ENCODE data around the gene CLEC4A.
"Not testable (repeated sequence)": the region's sequence is repeated elsewhere in the genome, so short reads cannot be mapped to it uniquely, and the experiment has no call there.

Gene CLEC4A

DNA sequence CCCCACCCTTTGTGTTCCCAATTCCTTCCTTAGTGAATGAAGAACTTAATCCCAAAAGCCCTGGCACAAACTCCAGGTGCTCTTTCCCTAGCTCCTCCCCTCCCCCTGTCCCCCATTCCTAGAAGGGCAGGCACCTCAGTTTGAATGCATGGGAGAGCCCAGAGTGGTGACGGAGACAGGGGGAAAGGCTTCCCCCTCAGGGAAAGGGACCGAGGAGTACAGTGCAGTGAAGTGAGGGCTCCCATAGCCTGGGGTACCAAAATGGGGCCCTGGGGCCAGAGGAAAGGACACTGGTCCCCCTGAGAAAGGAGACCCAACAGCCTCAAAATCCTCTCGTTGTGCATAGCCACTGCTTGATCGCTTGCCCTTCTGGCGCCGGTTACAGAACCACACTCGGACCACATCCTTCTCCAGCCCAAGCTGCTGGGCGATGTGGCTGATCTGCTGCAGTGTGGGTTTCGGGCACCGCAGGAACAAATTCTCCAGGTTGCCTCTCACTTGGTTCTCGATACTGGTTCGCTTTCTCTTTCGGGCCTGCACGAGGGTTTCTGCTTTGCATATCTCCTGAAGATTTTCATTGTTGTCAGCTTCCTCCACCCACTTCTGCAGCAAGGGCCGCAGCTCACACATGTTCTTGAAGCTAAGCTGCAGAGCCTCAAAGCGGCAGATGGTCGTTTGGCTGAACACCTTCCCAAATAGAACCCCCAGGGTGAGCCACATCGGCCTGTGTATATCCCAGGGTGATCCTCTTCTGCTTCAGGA is 10.4 kb downstream of the CLEC4A start:
- not testable (repeated sequence) for DNase-seq (ENCODE audit: low read depth in 2 of 2, low spot score in 1 of 2)

DNA sequence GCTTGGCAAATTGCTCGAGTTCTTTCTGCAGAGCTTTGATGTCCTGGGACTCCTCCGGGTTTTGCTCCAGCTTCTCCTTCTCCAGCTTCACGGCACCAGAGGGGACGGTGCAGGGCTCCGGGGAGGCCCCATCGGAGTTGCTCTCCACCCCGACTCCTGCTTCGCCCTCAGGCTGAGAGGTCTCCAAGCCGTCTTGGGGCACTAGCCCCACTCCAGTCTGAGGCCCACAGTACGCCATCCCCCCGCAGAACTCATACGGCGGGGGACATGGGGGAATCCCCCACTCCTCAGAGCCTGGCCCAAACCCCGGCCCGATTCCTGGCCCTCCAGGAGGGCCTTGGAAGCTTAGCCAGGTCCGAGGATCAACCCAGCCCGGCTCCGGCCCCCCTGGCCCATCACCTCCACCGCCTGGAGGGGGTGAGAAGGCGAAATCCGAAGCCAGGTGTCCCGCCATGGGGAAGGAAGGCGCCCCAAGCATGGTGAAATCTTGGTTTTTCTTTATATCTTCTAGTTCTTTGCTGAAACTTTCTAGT is 11.0 kb downstream of the CLEC4A start:
- DNase-seq (ENCODE audit: low read depth in 2 of 2, low spot score in 1 of 2): not testable (repeated sequence)

DNA sequence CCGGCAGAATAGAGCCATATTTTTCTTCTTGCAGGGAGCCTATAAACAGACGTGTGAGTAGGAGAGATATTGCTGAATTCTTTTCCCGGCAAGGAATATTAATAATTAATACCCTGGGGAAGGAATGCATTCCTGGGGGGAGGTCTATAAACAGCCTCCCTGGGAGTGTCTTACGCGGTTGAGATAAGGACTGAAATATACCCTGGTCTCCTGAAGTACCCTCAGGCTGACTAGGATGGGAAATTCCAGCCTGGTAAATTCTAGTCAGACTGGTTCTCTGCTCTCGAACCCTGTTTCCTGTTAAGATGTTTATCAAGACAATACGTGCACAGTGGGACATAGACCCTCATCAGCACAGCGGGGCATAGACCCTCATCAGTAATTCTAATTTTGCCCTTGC is 18.2 kb downstream of the CLEC4A start:
- not testable (repeated sequence) for DNase-seq (ENCODE audit: low read depth in 2 of 2, low spot score in 1 of 2)

DNA sequence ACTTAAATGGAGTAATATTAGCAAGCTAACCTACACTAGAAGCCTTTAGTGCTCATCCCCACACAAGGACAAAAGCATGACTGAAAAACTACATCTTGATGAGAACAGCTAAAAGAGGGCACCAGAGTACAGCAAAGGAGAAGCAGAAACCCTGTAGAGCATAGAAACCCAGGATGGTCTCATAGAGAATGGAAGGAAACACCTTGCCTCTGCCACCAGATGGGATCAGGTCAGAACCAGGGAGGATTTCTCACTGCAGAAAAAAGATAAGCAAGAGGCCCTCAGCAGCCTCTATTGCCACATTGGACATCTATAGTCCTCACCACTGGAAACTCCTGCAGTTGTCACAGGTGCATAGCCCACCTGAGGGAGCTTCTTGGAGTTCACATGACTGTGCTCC is 19.8 kb downstream of the CLEC4A start:
- DNase-seq (ENCODE audit: low read depth in 2 of 2, low spot score in 1 of 2): no peak

DNA sequence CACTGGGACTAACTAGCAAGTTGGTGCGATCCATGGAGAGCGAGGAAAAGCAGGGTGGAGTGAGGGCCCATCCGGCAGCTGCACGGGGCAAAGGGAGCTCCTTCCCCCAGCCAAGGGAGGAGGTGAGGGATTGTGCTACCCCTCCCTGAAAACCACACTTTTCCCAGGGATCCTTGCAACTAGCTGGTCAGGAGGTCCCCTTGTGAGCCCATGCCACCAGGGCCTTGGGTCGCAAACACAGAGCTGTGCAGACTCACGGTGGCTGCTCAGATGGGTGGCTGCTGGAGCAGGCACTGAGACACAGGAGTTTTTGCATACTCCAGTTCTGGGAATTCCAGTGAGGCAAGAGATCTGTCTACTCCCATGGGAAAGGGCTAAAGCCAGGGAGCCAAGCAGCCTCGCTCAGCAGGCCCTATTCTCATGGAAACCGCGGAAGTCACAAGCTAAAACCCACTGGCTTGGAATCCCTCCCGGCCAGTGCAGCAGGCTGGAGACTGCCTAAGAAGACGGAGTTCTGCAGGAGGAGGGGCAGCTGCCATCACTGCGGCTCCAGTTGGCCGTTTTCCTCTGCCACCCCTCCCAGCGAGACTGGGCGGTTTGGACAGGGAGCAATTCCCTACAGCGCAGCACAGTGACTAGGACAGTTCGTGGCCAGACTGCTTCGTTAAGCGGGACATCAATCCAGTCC is 22.5 kb downstream of the CLEC4A start:
- DNase-seq (ENCODE audit: low read depth in 2 of 2, low spot score in 1 of 2): no peak

DNA sequence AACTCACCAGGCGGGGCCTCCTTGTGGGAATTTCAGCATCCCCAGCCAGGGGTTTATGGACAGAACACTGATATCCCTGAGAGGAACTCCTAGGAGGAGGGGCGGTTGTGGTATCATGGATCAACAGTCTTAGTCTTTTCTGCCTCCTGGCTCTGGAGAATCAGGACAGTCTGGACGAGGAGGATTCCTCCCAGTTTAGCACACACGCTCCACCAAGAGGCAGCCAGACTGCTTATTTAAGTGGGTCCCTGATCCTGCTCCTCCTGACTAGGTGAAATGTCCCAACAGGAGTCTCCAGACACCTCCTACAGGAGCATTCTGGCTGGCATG is 23.0 kb downstream of the CLEC4A start:
- no peak for DNase-seq (ENCODE audit: low read depth in 2 of 2, low spot score in 1 of 2)

DNA sequence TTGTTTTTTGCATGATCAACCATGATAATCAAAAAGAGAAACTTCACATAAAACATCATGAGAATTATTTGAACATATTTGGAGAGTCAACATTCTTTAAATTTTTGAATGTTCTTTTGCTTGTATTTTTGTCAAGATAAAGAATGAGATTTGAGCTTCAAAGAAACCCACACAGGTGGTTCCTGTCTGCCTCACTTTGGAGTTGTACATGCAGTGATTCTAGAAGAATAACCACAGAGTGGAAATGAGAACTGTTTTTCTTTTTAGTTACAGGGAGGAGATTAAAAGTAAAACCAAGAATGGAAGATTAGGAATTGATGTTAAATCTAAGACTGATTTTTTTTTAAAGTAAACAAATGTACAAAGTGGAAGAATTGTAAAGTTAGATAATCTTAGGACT is 31.1 kb downstream of the CLEC4A start:
- no peak for DNase-seq (ENCODE audit: low read depth in 2 of 2, low spot score in 1 of 2)

DNA sequence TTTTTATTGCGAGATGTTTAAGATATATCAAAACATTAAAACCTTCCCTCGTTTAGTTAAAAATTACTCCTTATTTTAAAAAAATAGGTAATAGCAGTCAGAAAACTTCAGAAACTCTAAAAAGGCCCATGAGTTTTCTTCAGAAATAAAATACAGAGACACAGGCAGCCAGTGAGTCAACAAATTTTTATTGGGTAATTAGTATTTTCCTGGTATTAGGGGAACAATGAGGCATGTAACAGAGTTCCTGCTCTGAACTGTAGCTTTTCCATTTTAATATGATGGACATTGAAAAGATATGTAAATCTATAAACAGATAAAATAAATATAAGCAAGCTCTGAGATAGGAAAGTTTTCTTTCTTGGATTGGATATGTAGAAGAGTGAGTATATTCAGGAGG is 33.0 kb downstream of the CLEC4A start:
- DNase-seq (ENCODE audit: low read depth in 2 of 2, low spot score in 1 of 2): no peak

DNA sequence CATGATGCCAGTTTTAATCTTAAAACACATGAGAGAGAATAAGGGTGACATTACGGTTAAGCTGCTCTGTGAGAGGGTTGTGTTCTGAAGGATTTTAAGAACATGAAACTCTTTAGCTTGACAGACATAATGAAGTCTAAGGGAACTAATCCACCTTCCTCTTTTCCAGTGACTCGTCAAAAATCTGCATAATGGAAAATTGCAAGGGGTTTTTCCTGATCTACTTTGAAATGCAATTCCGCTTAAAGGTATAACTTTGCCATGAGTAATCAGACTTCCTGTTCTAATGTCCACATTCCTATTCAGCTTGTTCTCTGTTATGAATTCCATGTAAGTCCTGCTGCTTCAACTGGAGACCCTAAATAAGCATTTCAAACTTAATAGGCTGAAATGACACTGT is 33.4 kb downstream of the CLEC4A start, which contains the start of gene ZNF705A:
Gene ZNF705A, plus strand, starts transcription at position 171 of the 400 bp plus-strand sequence. CDS start 15,611 bp downstream, outside the sequence.
- DNase-seq (ENCODE audit: low read depth in 2 of 2, low spot score in 1 of 2): no peak

DNA sequence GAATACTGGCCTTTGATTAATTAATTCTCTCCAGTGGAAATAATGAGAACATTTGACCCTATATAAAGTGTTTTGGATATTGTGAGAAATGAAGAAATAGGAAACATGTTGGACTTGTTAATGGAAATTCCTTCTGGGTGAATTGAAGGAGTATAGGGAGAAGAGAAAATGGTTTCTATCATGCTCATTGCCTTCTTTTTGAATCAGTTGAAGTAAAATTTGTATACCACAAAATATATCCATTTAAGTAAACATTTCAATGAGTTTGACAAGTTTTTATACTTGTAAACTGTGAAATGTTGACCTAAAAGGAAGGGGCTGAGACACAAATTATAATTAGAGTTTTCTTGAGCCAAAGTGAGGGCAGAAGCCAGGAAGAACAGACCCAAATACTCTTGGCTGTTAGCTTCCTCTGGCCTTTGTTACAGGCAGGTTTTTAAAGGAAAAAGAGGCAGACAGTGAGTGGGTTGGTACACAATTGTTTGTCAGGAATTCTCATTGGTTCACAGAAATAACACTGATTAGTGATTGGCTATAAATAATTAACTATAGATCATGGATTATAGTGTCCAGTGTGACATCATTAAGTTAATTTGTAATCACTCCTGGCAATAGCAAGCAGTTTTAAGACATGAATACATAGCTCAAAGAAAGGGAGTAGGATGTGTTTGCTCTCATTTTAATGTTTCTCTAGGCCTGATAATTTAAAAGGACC is 34.2 kb downstream of the CLEC4A start:
- DNase-seq (ENCODE audit: low read depth in 2 of 2, low spot score in 1 of 2): no peak

DNA sequence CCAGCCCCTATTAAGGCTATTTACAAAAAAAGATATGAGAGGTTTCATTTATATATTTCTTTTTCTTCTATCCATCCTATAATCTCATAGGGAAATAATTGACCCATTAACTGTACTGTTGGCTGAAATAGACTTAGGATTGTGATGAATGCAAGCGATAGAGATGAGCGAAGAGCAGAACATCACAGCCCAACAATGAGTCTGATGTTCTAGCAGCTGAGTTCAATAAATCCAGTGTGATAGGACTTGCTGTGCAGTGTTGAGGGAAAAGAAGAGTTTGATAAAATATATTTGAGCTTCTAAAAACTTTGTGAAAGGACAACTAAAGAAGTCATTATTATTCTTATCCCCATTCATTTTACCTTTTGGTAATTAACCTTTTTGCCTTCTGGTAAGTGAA is 49.5 kb downstream of the CLEC4A start:
- DNase-seq (ENCODE audit: low read depth in 2 of 2, low spot score in 1 of 2): not testable (repeated sequence)

DNA sequence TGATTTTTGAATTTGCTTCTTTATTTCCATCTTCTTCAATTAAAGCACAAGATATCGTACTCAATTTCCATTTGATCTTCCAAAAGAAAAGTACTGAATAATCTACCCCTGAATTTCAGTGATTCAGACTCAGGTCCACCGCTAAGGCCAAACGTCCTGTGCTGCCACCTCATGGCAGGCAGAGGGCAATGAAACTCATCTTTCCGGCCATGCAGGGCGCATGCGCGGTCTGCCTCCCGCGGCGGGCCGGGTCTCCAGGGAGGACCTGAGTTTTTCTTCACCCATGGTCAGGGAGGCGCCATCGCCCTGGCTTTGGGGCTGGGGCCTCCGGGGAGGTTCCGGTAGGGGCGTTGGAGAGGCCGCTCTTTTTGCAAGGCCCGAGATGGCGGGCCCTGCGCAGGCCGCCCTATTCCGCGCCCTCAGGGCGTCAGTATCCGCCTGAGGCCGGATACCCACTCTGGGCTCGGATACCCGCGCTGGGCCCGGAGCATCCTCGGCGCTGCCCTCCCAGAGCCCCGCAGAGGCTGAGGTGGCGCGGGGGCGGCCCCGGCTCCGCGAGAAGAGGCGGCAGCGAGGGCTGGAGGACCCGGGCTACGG is 56.7 kb downstream of the CLEC4A start:
- peak; percentile 31 to 69 for DNase-seq (ENCODE audit: low read depth in 2 of 2, low spot score in 1 of 2)

DNA sequence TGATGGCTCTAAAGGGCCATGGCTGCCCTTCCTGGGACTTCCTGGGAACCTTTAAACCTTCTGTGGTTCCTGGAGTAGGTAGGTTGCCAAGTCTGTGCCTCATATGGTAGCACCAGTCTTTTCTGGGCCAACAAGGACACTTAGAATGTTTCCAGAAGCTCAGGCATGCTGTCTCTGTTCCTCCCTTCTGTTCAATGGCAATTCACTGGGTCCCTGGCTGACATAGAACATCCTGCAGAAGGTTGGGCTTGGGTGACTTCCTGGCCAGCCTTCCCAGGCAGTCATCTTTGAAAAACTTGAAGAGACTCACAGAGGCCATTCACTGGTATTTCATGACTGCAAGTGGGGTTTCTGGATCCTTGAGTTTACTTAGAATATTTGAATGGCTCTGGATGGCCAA is 57.9 kb downstream of the CLEC4A start:
- DNase-seq (ENCODE audit: low read depth in 2 of 2, low spot score in 1 of 2): not testable (repeated sequence)

DNA sequence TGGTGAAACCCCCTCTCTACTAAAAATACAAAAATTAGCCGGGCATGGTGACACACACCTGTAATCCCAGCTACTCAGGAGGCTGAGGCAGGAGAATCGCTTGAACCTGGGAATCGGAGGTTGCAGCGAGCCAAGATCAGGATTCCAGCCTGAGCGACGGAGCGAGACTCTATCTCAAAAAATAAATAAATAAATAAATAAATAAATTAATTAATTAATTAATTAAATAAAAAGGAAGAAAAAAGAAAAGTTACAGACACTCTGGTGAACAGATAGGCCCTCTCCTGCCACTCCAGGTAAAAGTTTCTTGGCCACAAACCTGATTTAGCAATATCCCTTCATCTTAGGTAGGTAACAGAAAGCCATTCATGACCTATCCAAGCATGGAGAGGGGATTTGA is 59.5 kb downstream of the CLEC4A start:
- not testable (repeated sequence) for DNase-seq (ENCODE audit: low read depth in 2 of 2, low spot score in 1 of 2)

DNA sequence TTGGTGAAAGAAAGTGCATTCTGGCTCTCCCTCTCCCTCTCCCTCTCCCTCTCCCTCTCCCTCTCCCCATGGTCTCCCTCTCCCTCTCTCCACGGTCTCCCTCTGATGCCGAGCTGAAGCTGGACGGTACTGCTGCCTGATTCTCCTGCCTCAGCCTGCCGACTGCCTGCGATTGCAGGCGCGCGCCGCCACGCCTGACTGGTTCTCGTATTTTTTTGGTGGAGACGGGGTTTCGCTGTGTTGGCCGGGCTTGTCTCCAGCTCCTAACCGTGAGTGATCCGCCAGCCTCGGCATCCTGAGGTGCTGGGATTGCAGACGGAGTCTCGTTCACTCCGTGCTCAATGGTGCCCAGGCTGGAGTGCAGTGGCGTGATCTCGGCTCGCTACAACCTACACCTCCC is 59.9 kb downstream of the CLEC4A start:
- DNase-seq (ENCODE audit: low read depth in 2 of 2, low spot score in 1 of 2): not testable (repeated sequence)

DNA sequence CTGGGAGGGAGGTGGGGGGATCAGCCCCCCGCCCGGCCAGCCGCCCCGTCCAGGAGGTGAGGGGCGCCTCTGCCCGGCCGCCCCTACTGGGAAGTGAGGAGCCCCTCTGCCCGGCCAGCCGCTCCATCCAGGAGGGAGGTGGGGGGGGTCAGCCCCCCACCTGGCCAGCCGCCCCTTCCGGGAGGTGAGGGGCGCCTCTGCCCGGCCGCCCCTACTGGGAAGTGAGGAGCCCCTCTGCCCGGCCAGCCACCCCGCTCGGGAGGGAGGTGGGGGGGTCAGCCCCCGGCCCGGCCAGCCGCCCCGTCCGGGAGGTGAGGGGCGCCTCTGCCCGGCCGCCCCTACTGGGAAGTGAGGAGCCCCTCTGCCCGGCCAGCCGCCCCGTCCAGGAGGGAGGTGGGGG is 60.8 kb downstream of the CLEC4A start:
- DNase-seq (ENCODE audit: low read depth in 2 of 2, low spot score in 1 of 2): not testable (repeated sequence)

DNA sequence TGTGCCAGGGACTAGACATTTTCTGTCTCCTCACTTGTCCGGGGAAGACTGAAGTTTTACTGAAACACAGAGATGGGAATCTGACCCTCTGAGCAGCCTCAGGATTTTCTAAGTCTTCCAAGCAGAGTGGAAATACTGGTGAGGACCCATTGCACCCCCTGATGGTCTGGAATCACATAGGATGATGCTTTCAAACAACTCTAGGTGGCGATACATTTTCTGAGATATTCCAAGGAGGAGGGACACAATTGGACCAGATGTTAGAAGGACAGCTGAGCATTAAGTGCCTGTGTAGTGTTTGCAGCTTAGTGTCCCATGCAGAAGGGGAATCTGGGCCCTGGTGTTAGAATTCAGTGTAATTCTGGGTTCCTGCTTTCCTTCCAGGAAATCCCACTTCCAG is 64.7 kb downstream of the CLEC4A start:
- DNase-seq (ENCODE audit: low read depth in 2 of 2, low spot score in 1 of 2): not testable (repeated sequence)

Measured in stimulated activated CD8-positive, alpha-beta memory T cell treated with anti-CD3 and anti-CD28 coated beads, Interleukin-4, amount 100 ng/mL, for 4 hours (primary cell).